WTC11 (cell line): Measurements from ENCODE around the gene NRBP1. TPM values are rescaled to one million over a fixed set of nuclear protein-coding genes. Genes with fewer than 3 reads are reported as not detected.

Experiments used
- ATAC-seq: fragments of 200-7000 bp; cut with Tn5 transposase; 2 replicates; pipeline ENCODE4 v1.10.0; 2021; ENCODE audit warnings: mild to moderate bottlenecking, moderate library complexity
- CTCF ChIA-PET: fragments of 300-600 bp; sonication (Branson Sonifier 250); formaldehyde crosslinking; loops from one replicate; lab custom pipeline; 2021; ENCODE audit warnings: antibody characterized with exemption; lab: Charles Lee
- POLR2A ChIA-PET: fragments of 350-600 bp; sonication (Branson Sonifier 250); formaldehyde crosslinking; loops from one replicate; lab custom pipeline; 2021; ENCODE audit warnings: antibody characterized with exemption; lab: Charles Lee
- DNase-seq: peaks from one replicate; pipeline ENCODE4 v3.0.0; 2021; ENCODE audit warnings: low spot score
- H3K27ac Mint-ChIP-seq: 2 replicates; pipeline ENCODE4 v1.8.0; 2021; ENCODE audit warnings: mixed read lengths
- H3K27me3 Mint-ChIP-seq: 2 replicates; pipeline ENCODE4 v1.8.0; 2021; ENCODE audit warnings: low read depth, mild to moderate bottlenecking, moderate library complexity, mixed read lengths
- H3K36me3 Mint-ChIP-seq: 2 replicates; pipeline ENCODE4 v1.8.0; 2021; ENCODE audit warnings: mixed read lengths
- H3K4me1 Mint-ChIP-seq: 2 replicates; pipeline ENCODE4 v1.8.0; 2022; ENCODE audit warnings: mixed read lengths
- H3K4me3 Mint-ChIP-seq: 2 replicates; pipeline ENCODE4 v1.8.0; 2021; ENCODE audit warnings: mild to moderate bottlenecking, moderate library complexity, mixed read lengths
- H3K9me3 Mint-ChIP-seq: 2 replicates; pipeline ENCODE4 v1.8.0; 2021; ENCODE audit warnings: mixed read lengths
- AFF4 ChIP-seq: sonication (generic); formaldehyde crosslinking; IDR thresholded peaks from 2 replicates; pipeline ENCODE4 v1.8.1; 2023; ENCODE audit warnings: mild to moderate bottlenecking, missing genetic modification reagents, borderline replicate concordance
- ATF1 ChIP-seq: sonication (generic); formaldehyde crosslinking; IDR thresholded peaks from 2 replicates; pipeline ENCODE4 v1.8.1; 2023; ENCODE audit warnings: mild to moderate bottlenecking, moderate library complexity, missing genetic modification reagents
- ETV6 ChIP-seq: sonication (generic); formaldehyde crosslinking; IDR thresholded peaks from 2 replicates; pipeline ENCODE4 v1.8.1; 2022; ENCODE audit warnings: mild to moderate bottlenecking, missing genetic modification reagents
- FOXK1 ChIP-seq: sonication (generic); formaldehyde crosslinking; IDR thresholded peaks from 2 replicates; pipeline ENCODE4 v1.8.0; 2022; ENCODE audit warnings: mild to moderate bottlenecking, moderate library complexity, missing genetic modification reagents
- IRF1 ChIP-seq: sonication (generic); formaldehyde crosslinking; IDR thresholded peaks from 2 replicates; pipeline ENCODE4 v1.8.0; 2023; ENCODE audit warnings: missing genetic modification reagents
- MYBL2 ChIP-seq: sonication (generic); formaldehyde crosslinking; IDR thresholded peaks from 2 replicates; pipeline ENCODE4 v1.8.1; 2023; ENCODE audit warnings: mild to moderate bottlenecking, moderate library complexity, missing genetic modification reagents
- PRDM15 ChIP-seq: sonication (generic); formaldehyde crosslinking; IDR thresholded peaks from 2 replicates; pipeline ENCODE4 v1.8.0; 2022; ENCODE audit warnings: missing genetic modification reagents
- PRRX2 ChIP-seq: fragments of 250-450 bp; sonication (Bioruptor Pico); IDR thresholded peaks from 2 replicates; pipeline ENCODE4 v1.8.0; 2021; ENCODE audit warnings: mild to moderate bottlenecking
- SMAD3 ChIP-seq: sonication (generic); formaldehyde crosslinking; IDR thresholded peaks from 2 replicates; pipeline ENCODE4 v1.8.0; 2022; ENCODE audit warnings: missing genetic modification reagents, mild to moderate bottlenecking, borderline replicate concordance
- USF2 ChIP-seq: sonication (generic); formaldehyde crosslinking; IDR thresholded peaks from 2 replicates; pipeline ENCODE4 v1.8.1; 2023; ENCODE audit warnings: mild to moderate bottlenecking, missing genetic modification reagents, moderate library complexity
- ZNF317 ChIP-seq: sonication (generic); formaldehyde crosslinking; IDR thresholded peaks from 2 replicates; pipeline ENCODE4 v1.8.1; 2023; ENCODE audit warnings: low read depth, mild to moderate bottlenecking, moderate library complexity, missing genetic modification reagents, borderline replicate concordance
- ZNF416 ChIP-seq: fragments of 250-450 bp; sonication (Bioruptor Pico); IDR thresholded peaks from 2 replicates; pipeline ENCODE4 v1.9.0; 2021; ENCODE audit warnings: mild to moderate bottlenecking, inconsistent platforms
- total RNA-seq: library from RNA; stranded (reverse); gene quantifications from 3 replicates; pipeline ENCODE4 v1.2.3, GENCODE V29; 2021
- TF ChIP-seq, protein P1 (sequence below): fragments of 250-450 bp; sonication (Bioruptor Pico); conservative IDR thresholded peaks from 2 replicates; pipeline ENCODE4 v1.9.0; 2021; ENCODE audit warnings: mild to moderate bottlenecking

NRBP1 gene
- total RNA-seq, 1 experiment from 2014 or later, result 110 TPM

DNA sequence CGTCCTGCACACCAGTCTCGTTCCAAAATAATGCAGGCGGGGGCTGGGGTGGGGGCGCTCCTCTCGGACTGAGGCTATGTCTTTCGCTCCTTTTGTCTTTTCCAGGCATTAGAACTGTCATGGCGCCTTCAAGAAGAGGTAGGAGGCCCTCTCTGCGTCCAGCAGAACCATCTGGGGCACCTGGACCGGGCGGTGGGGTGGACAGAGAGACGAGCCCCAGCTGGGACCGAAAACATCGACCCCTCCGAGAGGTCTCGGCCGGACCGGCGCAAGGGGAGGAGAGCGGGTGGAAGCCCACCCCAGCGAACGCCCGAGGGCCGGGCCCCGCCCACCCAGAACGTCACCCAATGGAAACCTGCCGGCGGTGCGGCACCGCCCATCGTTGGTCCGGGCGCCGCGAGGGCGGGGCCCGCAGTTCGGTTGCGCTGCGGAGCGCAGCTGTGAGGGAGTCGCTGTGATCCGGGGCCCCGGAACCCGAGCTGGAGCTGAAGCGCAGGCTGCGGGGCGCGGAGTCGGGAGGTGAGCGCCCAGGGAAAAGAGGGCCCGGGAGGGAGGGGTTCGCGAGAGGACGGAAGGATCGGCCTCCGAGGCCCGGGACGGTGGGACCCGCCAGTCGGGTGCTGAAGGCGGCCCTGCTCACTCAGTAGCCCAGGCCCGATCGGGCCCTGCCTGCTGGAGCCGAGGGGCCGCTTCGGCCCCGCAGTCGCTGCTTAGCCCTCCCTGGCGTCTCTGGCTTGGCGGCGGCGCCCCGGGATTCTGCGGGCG is at the start of gene NRBP1 (continued):
- TF ChIP-seq, protein P1, sequence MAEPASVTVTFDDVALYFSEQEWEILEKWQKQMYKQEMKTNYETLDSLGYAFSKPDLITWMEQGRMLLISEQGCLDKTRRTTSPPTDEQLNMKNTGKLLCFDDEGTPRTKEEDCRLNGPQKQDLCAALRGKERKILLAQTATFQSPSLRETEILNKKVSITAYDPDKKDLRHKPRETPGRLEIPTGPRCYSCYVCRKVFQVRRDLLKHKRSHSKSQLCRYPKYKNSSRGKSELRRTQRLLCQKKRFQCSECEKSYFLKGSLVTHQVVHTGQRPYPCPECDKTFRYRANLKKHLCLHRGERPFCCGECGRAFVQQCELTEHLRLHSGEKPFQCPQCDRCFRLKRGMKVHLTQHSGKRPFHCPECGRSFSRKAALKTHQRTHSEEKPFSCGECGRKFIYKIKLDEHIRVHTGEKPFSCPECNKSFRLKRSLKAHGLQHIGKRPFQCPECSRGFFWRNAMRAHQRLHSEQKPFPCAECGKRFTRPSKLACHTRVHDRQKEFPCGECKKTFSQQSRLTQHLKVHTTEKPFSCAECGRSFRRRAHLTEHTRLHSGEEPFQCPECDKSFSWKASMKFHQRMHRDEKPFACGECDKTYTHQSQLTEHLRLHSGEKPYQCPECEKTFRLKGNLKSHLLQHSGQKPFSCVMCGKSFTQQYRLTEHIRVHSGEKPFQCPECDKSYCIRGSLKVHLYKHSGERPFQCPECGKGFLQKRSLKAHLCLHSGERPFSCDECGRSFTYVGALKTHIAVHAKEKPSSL, result no peak
- TF ChIP-seq IRF1 (CRISPR knock-in tag), result peak; percentile 19; the same call in 1 of the 2 replicates
- 0 out of 2 replicates have a peak, but pooled peaks have one; percentile 31 for TF ChIP-seq PRDM15 (CRISPR knock-in tag)
- TF ChIP-seq USF2 (CRISPR knock-in tag), result no peak
- peak; percentile 53; the same call in 1 of the 2 replicates for TF ChIP-seq AFF4 (CRISPR knock-in tag)
- TF ChIP-seq ZNF416 (CRISPR knock-in tag), result 0 out of 2 replicates have a peak, but pooled peaks have one; percentile 39
- TF ChIP-seq MYBL2 (CRISPR knock-in tag), result peak; percentile 84
- no peak for TF ChIP-seq SMAD3 (CRISPR knock-in tag)
- TF ChIP-seq ETV6 (CRISPR knock-in tag), result peak; percentile 61
- TF ChIP-seq PRRX2 (CRISPR knock-in tag), result no peak
- TF ChIP-seq FOXK1, result peak; percentile 83
- TF ChIP-seq ATF1 (CRISPR knock-in tag), result no peak

GRCh38 chr2:27378809-27379290 is 49.6 kb upstream of the NRBP1 start:
- CTCF ChIA-PET, result interaction anchor here (1.0 to 1.7 kb wide), 2 partner anchors 30 to 99 kb away, joined by 3 to 4 read pairs; partner anchors contain the start of gene PPM1G
- TF ChIP-seq ZNF317, result no peak
- Mint-ChIP-seq H3K27me3 (no peaks in the 10 kb centered on the region; the same call in 1 of the 2 replicates), H3K4me1 (peaks cover 20% of the 10 kb centered on the region), H3K27ac (peak overlapping the region; percentile 96), H3K4me3 (peak overlapping the region; percentile 94), H3K36me3 (peaks cover 61% of the 10 kb centered on the region), H3K9me3 (no peaks in the 10 kb centered on the region)
- POLR2A ChIA-PET, result no interaction called here
- DNase-seq (no peak), ATAC-seq (no peak)
